Nephron progenitor cell (in vitro differentiated cells): ENCODE data around the gene SDK1.

Experiments used
- DNase-seq: peaks from one replicate; pipeline ENCODE4 v3.0.0; 2021
- H3K27ac Mint-ChIP-seq: 2 replicates; pipeline ENCODE4 v1.8.0; 2021; ENCODE audit warnings: mild to moderate bottlenecking, moderate library complexity, mixed read lengths
- H3K27me3 Mint-ChIP-seq: 2 replicates; pipeline ENCODE4 v1.8.0; 2021; ENCODE audit warnings: mild to moderate bottlenecking, low read depth, mixed read lengths; ENCODE audit not compliant: poor library complexity
- H3K36me3 Mint-ChIP-seq: 2 replicates; pipeline ENCODE4 v1.8.0; 2021; ENCODE audit warnings: low read depth, mixed read lengths
- H3K4me1 Mint-ChIP-seq: 2 replicates; pipeline ENCODE4 v1.8.0; 2021; ENCODE audit warnings: mixed read lengths
- H3K4me3 Mint-ChIP-seq: 2 replicates; pipeline ENCODE4 v1.8.0; 2021; ENCODE audit warnings: mild to moderate bottlenecking, moderate library complexity, mixed read lengths
- H3K9me3 Mint-ChIP-seq: 2 replicates; pipeline ENCODE4 v1.8.0; 2021; ENCODE audit warnings: mild to moderate bottlenecking, moderate library complexity, mixed read lengths
- CTCF ChIP-seq: fragments of 200-600 bp; sonication (generic); IDR thresholded peaks from 2 replicates; pipeline ENCODE4 v1.5.0; 2021; ENCODE audit warnings: antibody characterized with exemption

Gene SDK1

GRCh38 chr7:3987426-3987927 lies 686.4 kb downstream of the SDK1 start:
- no peak overlapping the region for H3K27ac Mint-ChIP-seq
- no peak for TF ChIP-seq CTCF
- H3K36me3 Mint-ChIP-seq = peaks cover 6% of the 10 kb centered on the region
- no peak for DNase-seq
- no peak overlapping the region for H3K4me3 Mint-ChIP-seq
- peaks cover 8% of the 10 kb centered on the region for H3K9me3 Mint-ChIP-seq
- H3K4me1 Mint-ChIP-seq = peaks cover 10% of the 10 kb centered on the region
- peaks cover 8% of the 10 kb centered on the region for H3K27me3 Mint-ChIP-seq

- H3K36me3 Mint-ChIP-seq = peaks cover 6% of the 10 kb centered on the region
- peaks cover 10% of the 10 kb centered on the region for H3K4me1 Mint-ChIP-seq
- TF ChIP-seq CTCF = no peak
- H3K4me3 Mint-ChIP-seq = no peak overlapping the region
- no peak for DNase-seq
- H3K9me3 Mint-ChIP-seq = peaks cover 4% of the 10 kb centered on the region
- no peak overlapping the region for H3K27ac Mint-ChIP-seq
- H3K27me3 Mint-ChIP-seq = peaks cover 9% of the 10 kb centered on the region
Observed at GRCh38 chr7:3989723-3990122, 688.7 kb downstream of the SDK1 start.

- no peak for TF ChIP-seq CTCF
- Mint-ChIP-seq H3K36me3 (peaks cover 6% of the 10 kb centered on the region), H3K4me1 (peaks cover 10% of the 10 kb centered on the region), H3K9me3 (peaks cover 4% of the 10 kb centered on the region), H3K27ac (no peak overlapping the region), H3K27me3 (peaks cover 9% of the 10 kb centered on the region), H3K4me3 (no peak overlapping the region)
- no peak for DNase-seq
Observed at GRCh38 chr7:3991731-3992231, 690.7 kb downstream of the SDK1 start.

- H3K4me3 Mint-ChIP-seq = no peak overlapping the region
Observed at GRCh38 chr7:3992841-3993240, 691.8 kb downstream of the SDK1 start.

GRCh38 chr7:3994764-3995163 lies 693.7 kb downstream of the SDK1 start:
- Mint-ChIP-seq H3K4me1 (peaks cover 10% of the 10 kb centered on the region), H3K9me3 (peaks cover 1% of the 10 kb centered on the region), H3K27me3 (peaks cover 2% of the 10 kb centered on the region), H3K4me3 (no peak overlapping the region), H3K36me3 (peaks cover 2% of the 10 kb centered on the region), H3K27ac (no peak overlapping the region)
- TF ChIP-seq CTCF = no peak
- DNase-seq = no peak

More at GRCh38 chr7:3992841-3993240, 691.8 kb downstream of the SDK1 start:
- Mint-ChIP-seq H3K9me3 (peaks cover 4% of the 10 kb centered on the region), H3K27me3 (peaks cover 9% of the 10 kb centered on the region), H3K4me1 (peaks cover 15% of the 10 kb centered on the region), H3K36me3 (peaks cover 6% of the 10 kb centered on the region), H3K27ac (no peak overlapping the region)
- no peak for TF ChIP-seq CTCF
- no peak for DNase-seq

- no peaks in the 10 kb centered on the region for H3K9me3 Mint-ChIP-seq
- DNase-seq = no peak
Observed at GRCh38 chr7:3995187-3995586, 694.1 kb downstream of the SDK1 start.

More at GRCh38 chr7:3995187-3995586, 694.1 kb downstream of the SDK1 start:
- TF ChIP-seq CTCF = no peak
- H3K27ac Mint-ChIP-seq = no peak overlapping the region
- no peak overlapping the region for H3K4me3 Mint-ChIP-seq
- H3K27me3 Mint-ChIP-seq = peaks cover 2% of the 10 kb centered on the region
- peaks cover 8% of the 10 kb centered on the region for H3K4me1 Mint-ChIP-seq
- H3K36me3 Mint-ChIP-seq = no peaks in the 10 kb centered on the region
